Endothelial cell of coronary artery (primary cell): Measurements from ENCODE around the gene ZNF302. TPM values are rescaled to one million over a fixed set of nuclear protein-coding genes. Genes with fewer than 3 reads are reported as not detected.

Experiments
- total RNA-seq: library from RNA; depleted of rRNA; stranded (reverse); fragments of >200 nt; gene quantifications from 2 replicates; pipeline ENCODE4 v1.2.3, GENCODE V29; 2014

Gene ZNF302
- total RNA-seq: 11.7 and 15.5 TPM in 2 replicates

GRCh38 chr19:34677386-34678084, at the start of gene ZNF302:
Gene ZNF302, plus strand, starts transcription at chr19:34677678. Its CDS starts 1,127 bp downstream, at chr19:34678805.

GRCh38 chr19:34676697-34677385, 637 bp upstream of the ZNF302 start, which contains the start of gene SCGB2B2:
Gene SCGB2B2, minus strand, starts transcription at chr19:34677159. Its CDS starts 82,596 bp downstream, at chr19:34594563.

DNA sequence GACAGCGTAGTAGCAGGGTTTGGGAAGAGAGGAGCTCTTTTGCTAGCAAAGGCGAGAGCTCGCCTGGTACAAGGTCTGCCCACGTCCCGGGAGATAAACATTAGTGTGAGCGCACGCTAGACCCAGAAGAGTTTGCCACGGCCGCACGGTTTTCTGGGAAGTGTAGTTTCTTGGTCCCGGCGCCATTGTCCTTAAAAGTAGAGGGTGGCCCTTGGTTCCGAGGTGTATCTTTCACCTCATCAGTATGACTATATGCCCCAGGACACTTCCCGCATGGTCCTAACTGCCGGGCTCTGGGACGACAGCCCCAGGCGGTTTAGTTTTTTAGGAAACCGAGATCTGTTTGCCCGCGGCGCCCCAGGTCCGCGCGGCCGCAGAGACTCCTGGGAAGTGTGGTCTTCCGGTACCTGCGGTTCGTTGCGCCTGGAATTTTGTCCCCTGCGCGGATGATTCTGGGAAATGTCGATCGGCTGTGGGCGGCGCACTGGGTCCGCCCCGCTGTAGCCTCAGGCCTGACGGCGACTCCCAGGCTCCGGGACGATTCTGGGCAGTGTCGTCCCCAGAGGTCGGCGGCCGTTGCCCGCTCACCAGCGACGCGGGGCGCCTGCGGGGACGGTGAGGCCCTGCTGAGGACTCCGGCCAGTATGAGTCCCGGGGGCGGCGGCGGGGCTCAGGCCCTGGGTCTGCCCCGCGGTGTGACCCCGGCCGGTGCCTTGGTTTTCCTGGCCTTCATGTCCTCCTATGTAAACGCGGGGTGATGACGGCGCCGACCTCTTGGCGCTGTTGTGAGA, 56.5 kb downstream of the ZNF302 start, which contains the start of gene ZNF181:
TSS of gene ZNF181 (plus strand) at position 498 of the 791 bp plus-strand sequence. CDS start 795 bp downstream, outside the sequence.

Other genes with a start within 250 kb of the ZNF302 start
- 96.1 and 113 TPM in 2 replicates for gene UBA2, start 249.3 kb upstream of the ZNF302 start, total RNA-seq
- 37.2 and 43.2 TPM in 2 replicates for gene WTIP, start 195.9 kb upstream of the ZNF302 start, total RNA-seq
- 0.09 and 0.27 TPM in 2 replicates for gene SCGB2B2, start 519 bp upstream of the ZNF302 start, total RNA-seq
- 7.6 and 9.9 TPM in 2 replicates for gene ZNF181, start 56.6 kb downstream of the ZNF302 start, total RNA-seq
- gene ZNF599, start 95.5 kb downstream of the ZNF302 start, total RNA-seq: 3.0 and 3.9 TPM in 2 replicates
- gene ZNF30, start 249.2 kb downstream of the ZNF302 start, total RNA-seq: 3.5 and 4.2 TPM in 2 replicates